ENCODE data around the gene GDPD5.

Gene GDPD5

GRCh38 chr11:75441804-75442132 is 84.0 kb downstream of the GDPD5 start:
- DNase-seq: no peak

- DNase-seq: no peak
Observed at GRCh38 chr11:75440960-75441803, 84.6 kb downstream of the GDPD5 start.

GRCh38 chr11:75439495-75440120 is 86.1 kb downstream of the GDPD5 start:
- no peak for DNase-seq

DNA sequence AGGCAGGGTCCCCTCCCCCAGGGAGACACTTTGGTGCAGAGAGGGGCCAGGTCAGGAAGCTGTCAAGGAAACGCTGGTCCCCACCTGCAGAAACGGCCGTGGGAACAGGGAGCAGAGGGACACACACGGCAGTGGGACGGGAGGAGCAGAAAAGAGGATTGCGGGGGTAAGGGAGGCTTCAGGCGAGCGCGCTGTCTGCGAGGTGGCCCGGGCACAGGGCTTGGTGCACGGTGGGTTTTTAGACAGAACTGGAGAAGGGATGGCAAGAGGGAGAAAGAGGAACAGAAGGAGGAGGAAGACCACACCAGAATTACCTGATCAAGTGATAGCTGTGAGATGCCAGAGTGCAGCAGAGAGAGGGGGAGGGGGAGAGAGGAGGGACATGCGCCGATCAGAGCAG is 86.7 kb downstream of the GDPD5 start:
- no peak for DNase-seq

GRCh38 chr11:75437966-75438659 is 87.6 kb downstream of the GDPD5 start:
- no peak for DNase-seq

- DNase-seq: no peak
Observed at GRCh38 chr11:75436806-75437205, 88.9 kb downstream of the GDPD5 start.

DNA sequence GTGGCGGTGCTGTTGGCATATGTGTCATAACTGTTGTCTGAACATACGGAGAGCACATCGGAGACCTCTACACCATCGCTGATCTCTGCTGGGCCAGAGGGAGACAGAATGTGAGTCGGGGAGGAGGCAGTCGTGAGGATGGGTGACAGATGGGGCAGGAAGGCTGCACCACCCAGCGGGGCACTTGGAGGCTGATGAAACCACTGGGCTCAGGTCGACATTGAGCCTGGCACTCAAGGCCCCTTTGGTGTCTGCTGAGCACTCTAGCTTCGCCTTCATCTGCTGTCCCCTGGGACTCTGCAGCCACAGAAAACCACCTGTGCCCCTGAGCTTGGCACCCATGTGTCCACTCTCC is 90.2 kb downstream of the GDPD5 start:
- no peak for DNase-seq

DNA sequence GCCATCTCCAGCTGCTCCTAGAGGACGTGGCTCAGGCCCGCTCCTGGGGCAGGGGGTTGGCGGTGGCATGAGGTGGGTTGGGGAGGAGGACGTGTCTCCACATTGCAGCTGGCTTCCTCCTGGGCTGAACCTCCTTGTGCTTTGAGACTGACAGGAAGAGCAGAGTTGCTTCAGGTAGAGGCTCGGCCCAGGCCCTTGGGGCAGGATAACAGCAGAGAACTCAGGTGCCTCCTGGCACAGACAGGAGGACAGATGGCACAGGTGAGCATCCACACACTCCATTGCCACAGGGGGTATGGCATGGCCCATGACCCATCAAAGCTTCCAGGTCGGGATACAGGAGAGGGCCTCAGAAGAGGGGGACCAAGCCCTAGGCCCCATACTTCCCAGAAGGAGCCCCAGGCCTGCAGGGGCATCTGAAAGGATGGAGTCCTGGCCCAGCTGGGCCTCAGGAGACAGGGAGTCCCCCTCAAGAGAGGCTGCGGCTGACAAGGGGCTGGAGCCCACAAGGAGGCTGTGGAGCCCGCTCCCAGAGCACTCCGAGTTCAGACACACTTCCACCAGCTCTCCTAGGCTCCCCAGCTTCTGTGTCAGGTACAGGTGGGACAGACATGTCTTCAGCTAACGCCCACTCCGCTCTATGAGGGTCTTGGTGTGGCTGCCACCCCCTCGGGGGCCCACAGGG is 90.7 kb downstream of the GDPD5 start:
- DNase-seq: no peak

DNA sequence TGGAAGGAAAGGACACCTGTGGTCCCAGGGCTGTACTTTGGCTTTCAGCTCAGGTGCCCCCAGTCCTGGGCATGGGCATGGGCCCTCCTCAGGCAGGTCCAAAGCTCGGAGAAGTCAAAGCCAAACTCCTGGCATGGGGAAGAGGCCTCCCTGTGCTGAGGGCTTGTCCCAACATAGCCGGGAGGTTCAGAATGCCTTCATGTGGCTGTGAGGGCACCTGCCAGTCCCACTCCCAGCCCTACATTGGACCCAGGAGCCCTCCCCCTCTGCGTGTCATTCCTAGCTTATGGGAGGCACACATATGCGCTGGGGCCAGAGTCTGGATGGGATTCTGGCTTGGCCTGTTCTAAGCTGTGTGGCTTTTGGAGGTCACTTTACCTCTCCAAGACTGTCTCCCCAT is 91.7 kb downstream of the GDPD5 start:
- DNase-seq: no peak

DNA sequence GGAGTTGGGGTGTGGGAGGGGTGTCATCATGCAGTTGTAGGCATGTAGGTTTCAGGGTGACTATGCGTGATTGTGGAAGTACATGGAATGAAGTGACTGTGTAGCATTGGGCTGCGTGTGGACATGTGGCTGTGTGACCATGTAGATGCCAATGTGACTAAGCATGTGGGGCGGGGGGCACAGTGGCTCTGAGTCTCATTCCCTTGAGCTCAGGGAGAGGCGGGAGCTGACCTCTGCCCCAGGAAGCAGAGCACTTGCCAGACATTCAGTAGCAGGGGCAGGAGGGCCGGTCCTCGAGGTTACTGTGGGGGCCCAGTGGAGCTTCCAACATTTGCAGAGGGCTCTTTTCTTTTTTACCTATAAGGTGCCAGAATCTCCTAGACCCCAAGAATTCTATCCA is 92.3 kb downstream of the GDPD5 start:
- DNase-seq: no peak

DNA sequence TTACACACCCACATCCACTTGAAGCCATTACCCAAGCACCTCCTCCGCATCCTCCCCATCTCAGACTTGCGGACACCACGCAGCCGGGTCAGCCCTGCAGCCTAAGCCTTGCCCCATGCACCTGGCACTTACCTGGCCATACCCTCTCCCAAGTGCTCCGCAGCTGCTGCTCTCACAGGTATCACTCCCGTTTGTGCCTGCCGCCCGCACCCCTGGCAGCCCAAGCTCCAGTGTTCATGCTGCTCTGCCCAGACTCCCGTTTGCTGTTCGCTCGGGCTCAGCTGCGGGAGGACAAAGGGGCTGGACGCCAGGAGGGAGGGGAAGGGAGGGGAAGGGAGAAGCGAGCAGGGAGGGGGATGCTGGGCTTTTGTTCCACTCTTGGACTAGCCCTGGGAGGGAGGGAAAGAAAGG is 92.8 kb downstream of the GDPD5 start, which contains the start of gene KLHL35:
Gene KLHL35, minus strand, starts transcription at position 293 of the 411 bp plus-strand sequence. CDS start 2,574 bp downstream, outside the sequence.
- DNase-seq: peak; percentile 74

DNA sequence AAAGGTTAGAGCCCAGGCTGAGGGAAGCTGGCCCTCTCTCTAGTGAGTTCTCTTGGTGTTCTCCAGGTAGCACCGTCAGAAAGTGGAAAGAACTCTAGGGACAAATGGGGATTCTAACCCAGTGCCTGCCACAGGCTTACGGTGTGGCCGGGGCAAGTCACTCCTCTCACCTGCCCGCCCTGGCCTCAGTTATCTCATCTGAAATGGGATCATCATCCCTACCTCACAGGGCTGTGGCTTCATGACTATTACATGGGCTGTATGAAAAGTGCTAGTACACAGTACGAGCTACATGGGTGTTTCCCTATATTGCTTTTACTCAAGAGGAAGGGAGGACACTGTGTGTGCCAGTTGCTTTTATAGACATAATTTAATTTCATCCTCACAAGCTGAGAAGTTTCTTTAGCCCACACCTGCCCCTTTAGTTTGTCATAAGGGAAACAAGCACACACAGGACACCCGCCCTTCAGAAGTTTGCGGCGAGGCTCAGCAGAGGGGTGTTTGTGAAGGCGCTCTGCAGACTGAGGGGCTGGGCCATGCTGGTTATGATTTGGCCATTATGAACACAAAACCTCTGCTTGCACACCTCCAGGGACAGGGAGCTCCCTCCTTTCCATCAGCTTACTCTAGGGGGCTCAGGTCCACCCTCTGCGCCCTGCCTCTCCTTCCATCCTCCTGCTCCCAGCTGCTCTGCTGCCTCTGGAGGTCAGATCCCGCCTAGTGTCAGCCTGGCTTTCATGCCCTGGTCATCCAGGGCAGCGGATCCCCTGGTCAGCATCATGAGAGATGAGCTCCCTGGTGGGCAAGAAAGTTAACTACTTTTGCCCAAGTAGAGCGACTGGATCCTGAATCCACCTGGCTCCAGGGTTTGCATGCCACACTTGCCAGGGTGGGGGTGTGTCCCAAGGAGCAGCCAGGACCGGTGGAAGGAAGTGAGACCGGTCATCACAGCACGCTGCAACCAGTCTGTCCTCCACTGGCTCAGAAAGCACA is 93.9 kb downstream of the GDPD5 start:
- DNase-seq: no peak

- DNase-seq: peak; percentile 70
Observed at GRCh38 chr11:75430714-75431532, 94.8 kb downstream of the GDPD5 start.

- peak; percentile 72 for DNase-seq
Observed at GRCh38 chr11:75429902-75430713, 95.6 kb downstream of the GDPD5 start.

DNA sequence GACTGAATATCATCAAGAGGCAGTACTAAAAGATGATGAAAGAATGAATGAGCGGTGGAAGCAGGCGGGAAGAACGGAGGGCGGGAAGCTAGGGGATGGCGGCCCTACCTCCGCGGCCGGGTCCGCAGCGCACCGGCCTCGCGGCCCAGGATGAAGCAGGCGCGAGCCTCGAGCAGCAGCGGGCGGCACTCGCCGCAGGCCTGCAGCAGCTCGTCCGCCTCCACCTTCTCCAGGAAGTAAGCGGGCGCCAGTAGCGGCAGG is 96.2 kb downstream of the GDPD5 start:
- no peak for DNase-seq

GRCh38 chr11:75428989-75429640 is 96.6 kb downstream of the GDPD5 start:
- DNase-seq: no peak

DNA sequence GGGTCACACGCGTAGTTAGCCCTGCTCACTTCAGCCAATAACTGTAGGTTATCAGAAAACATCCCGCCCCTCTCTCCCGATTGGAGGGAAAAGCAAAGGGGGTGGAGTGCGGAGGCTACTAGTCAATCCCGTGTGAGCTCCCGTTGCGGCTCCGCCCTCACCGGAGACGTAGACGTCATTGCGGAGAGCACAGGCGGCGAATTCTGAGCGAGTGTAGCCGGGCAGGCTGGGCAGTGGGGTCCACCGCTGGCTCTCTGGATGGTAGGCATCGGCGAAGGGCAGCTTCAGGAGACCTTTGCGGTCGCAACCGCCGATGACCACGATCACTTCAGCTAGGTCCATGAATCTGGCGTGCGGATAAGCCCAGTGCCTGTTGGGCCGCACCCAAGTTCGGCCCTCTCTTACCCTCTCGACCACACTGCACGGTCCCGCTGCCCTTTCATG is 97.4 kb downstream of the GDPD5 start:
- DNase-seq: peak; percentile 32

DNA sequence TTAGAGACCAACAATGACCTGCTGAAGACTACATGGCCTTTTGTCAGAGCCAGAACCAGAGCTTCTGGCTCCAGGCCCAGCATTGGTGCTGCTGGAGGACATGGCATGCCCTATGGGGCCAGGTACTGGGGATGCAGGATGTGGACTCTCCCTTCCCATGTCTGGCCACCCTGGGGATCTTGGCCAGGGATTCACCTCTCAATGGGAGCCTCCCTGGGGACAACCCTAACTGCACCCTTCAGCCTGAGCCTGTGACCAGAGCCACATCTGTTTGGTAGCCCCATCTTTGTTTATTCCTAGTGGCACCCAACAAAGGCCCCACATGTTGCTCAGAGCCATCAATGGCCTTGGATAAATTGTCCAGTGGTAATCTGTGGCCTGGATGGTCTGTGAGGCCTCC is 98.6 kb downstream of the GDPD5 start:
- no peak for DNase-seq

GRCh38 chr11:75426720-75427086 is 99.0 kb downstream of the GDPD5 start:
- DNase-seq: no peak

DNA sequence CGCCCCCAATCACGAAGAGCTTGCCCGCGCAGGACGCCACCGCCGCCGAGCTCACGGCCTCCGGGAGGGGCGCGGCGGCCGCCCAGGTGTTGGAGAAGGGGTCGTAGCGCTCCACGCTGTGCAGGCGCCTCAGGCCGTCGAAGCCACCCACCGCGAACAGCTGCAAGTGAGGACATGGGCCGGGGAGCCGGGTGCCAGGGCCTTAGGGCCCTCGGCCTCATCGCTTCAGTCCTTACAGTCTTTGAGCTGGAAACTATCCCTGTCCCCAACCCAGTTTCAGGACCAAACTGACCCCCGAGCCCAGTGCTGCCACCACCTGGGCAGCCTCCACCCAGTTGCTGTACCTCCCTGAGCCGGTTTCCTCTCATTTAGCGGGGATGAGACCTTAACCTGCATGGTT is 100.3 kb downstream of the GDPD5 start:
- DNase-seq: no peak

All from DMS79 treated with DMSO at 0.1 percent for 48 hours (cell line).